Islet of Langerhans (tissue), 1 donor: ENCODE measurements around the gene NEO1.

Experiments
- FAIRE-seq: peaks from one replicate; lab custom pipeline; 2011; peaks lifted over from hg19 to GRCh38; lab: Jason Lieb, UNC

NEO1 gene

GRCh38 chr15:73313861-73314260 lies 261.6 kb downstream of the NEO1 start:
- FAIRE-seq = peak; percentile 74

GRCh38 chr15:73317651-73318462 lies 265.6 kb downstream of the NEO1 start:
- FAIRE-seq = no peak

GRCh38 chr15:73318463-73319351 lies 266.4 kb downstream of the NEO1 start:
- no peak for FAIRE-seq

GRCh38 chr15:73319460-73320245 lies 267.4 kb downstream of the NEO1 start:
- FAIRE-seq = no peak

GRCh38 chr15:73320619-73321180 lies 268.4 kb downstream of the NEO1 start:
- no peak for FAIRE-seq

- FAIRE-seq = no peak
Observed at GRCh38 chr15:73321496-73322450, 269.5 kb downstream of the NEO1 start.

GRCh38 chr15:73322665-73323373 lies 270.6 kb downstream of the NEO1 start:
- no peak for FAIRE-seq

GRCh38 chr15:73323374-73323955 lies 271.2 kb downstream of the NEO1 start:
- FAIRE-seq = no peak

GRCh38 chr15:73323956-73324355 lies 271.7 kb downstream of the NEO1 start:
- FAIRE-seq = no peak

- FAIRE-seq = no peak
Observed at GRCh38 chr15:73324496-73325170, 272.4 kb downstream of the NEO1 start.

- no peak for FAIRE-seq
Observed at GRCh38 chr15:73325191-73325861, 273.1 kb downstream of the NEO1 start.

GRCh38 chr15:73326157-73326556 lies 273.9 kb downstream of the NEO1 start:
- no peak for FAIRE-seq

- no peak for FAIRE-seq
Observed at GRCh38 chr15:73328149-73328820, 276.0 kb downstream of the NEO1 start.

- FAIRE-seq = no peak
Observed at GRCh38 chr15:73328981-73329380, 276.7 kb downstream of the NEO1 start.

- no peak for FAIRE-seq
Observed at GRCh38 chr15:73329501-73330200, 277.4 kb downstream of the NEO1 start.

- no peak for FAIRE-seq
Observed at GRCh38 chr15:73330206-73331051, 278.2 kb downstream of the NEO1 start.

- no peak for FAIRE-seq
Observed at GRCh38 chr15:73331501-73331900, 279.2 kb downstream of the NEO1 start.
